ENCODE measurements around the gene BABAM2. TPM values are rescaled to one million over a fixed set of nuclear protein-coding genes. Genes with fewer than 3 reads are reported as not detected.
A peak's percentile ranks its signal among the peaks of the same experiment; 100 is the strongest.

The BABAM2 gene
- total and polyA plus RNA-seq, 2 of the 4 experiments (the other 2 are of a cell fraction) = 20.9 to 23.1 TPM

DNA sequence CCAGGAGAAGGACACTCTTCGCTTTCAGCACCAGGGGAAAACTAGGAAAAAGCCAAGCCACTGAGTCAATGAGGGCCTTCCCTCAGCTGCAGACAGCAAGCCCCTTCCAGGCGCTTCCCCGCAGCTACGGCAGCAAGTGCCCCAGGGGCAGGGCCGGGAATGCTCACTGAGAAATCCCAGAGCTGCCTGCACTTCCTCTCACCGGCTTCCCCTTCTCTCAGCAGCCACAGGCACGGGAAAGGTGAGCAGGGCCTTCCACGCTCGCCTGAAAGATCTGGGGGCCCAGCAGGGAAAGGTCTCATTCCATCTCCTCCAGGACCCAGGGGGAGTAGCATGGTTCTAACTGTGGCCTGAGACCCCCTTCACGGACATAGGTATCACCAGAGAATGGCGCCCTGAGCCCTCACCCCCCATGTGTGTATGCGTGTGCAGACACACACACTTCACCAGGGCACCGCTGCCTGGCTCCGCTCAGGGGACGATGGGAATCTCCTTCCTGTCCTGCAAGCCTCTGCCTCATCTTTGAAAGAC lies 472.5 kb downstream of the BABAM2 start:
- CTCF ChIA-PET = no interaction called here
- dilution Hi-C loops (cut with HindIII; ENCODE audit: low sequenced_read_pairs, unreplicated experiment) (no loop called here), intact Hi-C loops (cut with micrococcal nuclease) (no loop called here), in situ Hi-C loops (cut with MboI; ENCODE audit: low sequenced_read_pairs) (no loop called here)
- no peak overlapping the region for H3K4me3 ChIP-seq (ENCODE audit: insufficient read depth, low read depth, low read length)
- no peak overlapping the region for H4K91ac ChIP-seq (ENCODE audit: insufficient read depth, low read depth, low read length)
- peak overlapping the region; percentile 39; the same call in 1 of the 2 replicates for H2AK5ac ChIP-seq (ENCODE audit: low read depth, low read length)
- H2BK5ac ChIP-seq (ENCODE audit: low read depth, low read length, poor library complexity, severe bottlenecking) = no peak overlapping the region
- peaks cover 7% of the 10 kb centered on the region; the same call in 1 of the 2 replicates for H3K9me1 ChIP-seq (ENCODE audit: insufficient read depth, low read length)
- ATAC-seq (ENCODE audit: low read depth) = no peak
- H3K23ac ChIP-seq (ENCODE audit: low read depth, low read length) = no peak overlapping the region
- BruUV-seq (replicated peaks) = no TSS peak
- no peaks in the 10 kb centered on the region for H4K20me1 ChIP-seq (ENCODE audit: insufficient read depth, low read length)
- H3K79me1 ChIP-seq (ENCODE audit: low read depth in 1 of 2, low read length in 2 of 2) = no peaks in the 10 kb centered on the region
- no peak overlapping the region for H3K18ac ChIP-seq (ENCODE audit: low read depth, low read length)
- H3K27ac ChIP-seq (ENCODE audit: insufficient read depth, low read length) = no peak overlapping the region
- no peak overlapping the region for H2AFZ ChIP-seq (replicated peaks; ENCODE audit: low read length, poor library complexity)
- H3K36me3 ChIP-seq (ENCODE audit: control insufficient read depth, insufficient read depth, low read length) = no peaks in the 10 kb centered on the region
- H3K27me3 ChIP-seq (ENCODE audit: control insufficient read depth, insufficient read depth, low read length) = no peaks in the 10 kb centered on the region; the same call in 1 of the 2 replicates
- H2AK9ac ChIP-seq (replicated peaks; ENCODE audit: low read depth, low read length, poor library complexity) = no peak overlapping the region
- WGBS, 2 experiments (ENCODE audit: extremely low coverage in 2 of 2, insufficient read length in 1 of 2) = 97% methylated on average over 3 of the region's 15 CpGs; no CpG with 5 or more reads in 1 of the 2 experiments
- H2BK120ac ChIP-seq (ENCODE audit: low read depth, low read length) = no peak overlapping the region
- H3K4me2 ChIP-seq (ENCODE audit: low read depth, low read length) = no peak overlapping the region
- POLR2A ChIA-PET (ENCODE audit: unreplicated experiment) = no interaction called here
- no peak overlapping the region for H4K5ac ChIP-seq (ENCODE audit: low read depth, low read length)
- no peak overlapping the region for H2BK15ac ChIP-seq (ENCODE audit: low read depth, low read length)
- no peak overlapping the region for H3K4ac ChIP-seq (ENCODE audit: low read depth, low read length)
- no peak overlapping the region for H3K14ac ChIP-seq (replicated peaks; ENCODE audit: low read depth, low read length)
- TF ChIP-seq USF2 (IDR thresholded peaks at IDR 0.05; ENCODE audit: low read depth, low read length) (no peak), BHLHE40 (IDR thresholded peaks at IDR 0.05; ENCODE audit: low read depth, low read length) (no peak), RFX5 (IDR thresholded peaks at IDR 0.05; ENCODE audit: low read depth, low read length) (no peak), FOS (IDR thresholded peaks at IDR 0.05; ENCODE audit: low read depth, low read length) (no peak), RCOR1 (IDR thresholded peaks at IDR 0.05; ENCODE audit: insufficient replicate concordance, low read length) (no peak), ELK1 (IDR thresholded peaks at IDR 0.05; ENCODE audit: borderline replicate concordance, low read depth, low read length) (no peak)
- peaks cover 7% of the 10 kb centered on the region; the same call in 1 of the 2 replicates for H3K4me1 ChIP-seq (ENCODE audit: control insufficient read depth, insufficient read depth, low read length)
- no peaks in the 10 kb centered on the region for H3K9me3 ChIP-seq (ENCODE audit: control insufficient read depth, insufficient read depth, low read length)
- no peak overlapping the region for H4K8ac ChIP-seq (ENCODE audit: low read depth in 2 of 2, low read length in 2 of 2)
- no peak overlapping the region for H3K9ac ChIP-seq (ENCODE audit: low read depth, low read length)
- no peak overlapping the region for H2BK20ac ChIP-seq (ENCODE audit: low read depth, low read length)
- no peak for DNase-seq
- no peak overlapping the region for H3K56ac ChIP-seq (ENCODE audit: extremely low read depth, insufficient read depth, low read length)
